GM19324 (cell line): ENCODE data around the gene HEXD.

Source experiments
- ATAC-seq: cut with Tn5 transposase; IDR thresholded peaks from one replicate; pipeline ENCODE4 v1.9.1; 2021; ENCODE audit warnings: mild to moderate bottlenecking, moderate library complexity; ENCODE audit not compliant: unreplicated experiment, low FRiP score

HEXD gene

DNA sequence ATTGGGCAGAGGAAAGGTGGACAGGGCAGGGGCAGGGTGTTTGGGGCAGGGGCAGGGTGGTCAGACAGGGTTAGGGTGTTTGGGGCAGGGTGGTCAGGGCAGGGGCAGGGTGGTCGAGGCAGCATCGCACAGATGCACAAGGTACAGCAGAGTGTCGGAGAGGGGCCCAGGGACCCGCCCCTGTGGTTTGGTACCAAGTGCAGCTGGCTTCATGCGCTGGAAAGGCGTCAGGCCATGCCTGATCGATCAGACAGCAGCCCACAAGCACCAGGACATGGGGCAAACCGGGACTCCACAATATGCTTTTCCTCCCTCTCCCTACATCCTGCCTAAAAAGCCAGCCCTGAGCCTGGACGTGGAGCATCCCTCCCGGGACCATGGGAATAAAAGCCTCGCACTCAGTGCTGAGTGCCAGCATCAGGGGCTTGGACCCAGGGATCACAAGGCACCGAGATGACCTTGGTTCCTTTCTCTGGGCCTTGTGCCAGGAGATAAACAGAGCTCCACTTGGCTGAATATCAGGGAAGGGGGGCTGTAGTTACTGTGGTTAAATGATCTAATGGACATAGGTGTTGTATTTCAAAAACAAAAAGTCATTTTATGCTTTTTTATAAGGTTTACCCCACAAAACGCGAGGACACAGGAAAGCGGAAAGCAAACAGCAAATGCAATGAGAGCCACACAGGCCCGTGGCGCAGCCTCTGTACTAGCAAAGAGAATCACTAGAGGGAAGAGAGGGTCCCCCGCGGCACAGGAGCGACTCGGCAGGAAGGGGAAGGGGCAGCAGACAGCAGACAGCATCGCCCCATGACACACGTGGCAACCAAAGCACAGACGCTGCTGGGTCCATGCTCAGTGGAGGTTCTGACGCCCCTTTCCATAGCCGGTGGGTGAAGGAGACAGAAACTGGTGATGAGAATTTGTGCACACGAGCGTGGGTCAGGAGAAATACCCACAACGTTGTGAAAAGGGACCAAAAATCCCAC lies 5.3 kb upstream of the HEXD start:
- no peak for ATAC-seq

DNA sequence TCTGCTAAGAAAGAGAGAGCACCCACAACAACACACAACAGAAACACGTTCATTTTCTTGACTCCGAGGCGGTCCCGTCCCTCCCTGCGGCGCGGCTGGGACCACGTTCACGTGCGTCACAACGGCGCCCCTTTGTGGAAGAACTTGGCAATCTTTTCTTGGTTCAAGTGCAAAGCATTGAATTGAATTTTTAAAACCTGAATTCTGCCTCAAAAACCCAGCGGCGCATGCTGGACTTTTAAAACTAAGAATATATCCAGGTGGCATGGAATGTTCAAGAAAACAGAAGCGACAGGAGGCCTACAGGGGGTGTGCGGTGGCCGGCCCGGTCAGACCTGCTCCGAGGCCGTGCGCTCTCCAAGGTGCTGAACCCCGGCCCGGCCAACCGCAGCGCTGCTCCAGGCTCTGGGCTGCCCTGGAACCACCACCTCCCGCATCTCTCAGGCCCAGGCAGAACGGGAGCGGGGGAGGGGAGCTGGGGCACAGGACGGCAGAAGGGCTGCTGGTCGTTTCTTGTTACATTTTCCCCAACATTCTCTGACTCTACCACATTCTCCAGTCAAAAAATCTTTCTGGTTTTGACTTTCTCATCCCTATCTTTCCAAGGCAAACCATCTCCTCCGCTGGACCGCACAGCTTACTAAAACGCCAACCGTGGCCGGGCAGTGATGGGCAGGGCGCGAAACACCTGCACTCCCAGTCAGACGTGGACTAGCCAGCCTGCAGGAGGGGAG lies 3.4 kb upstream of the HEXD start:
- ATAC-seq: no peak

DNA sequence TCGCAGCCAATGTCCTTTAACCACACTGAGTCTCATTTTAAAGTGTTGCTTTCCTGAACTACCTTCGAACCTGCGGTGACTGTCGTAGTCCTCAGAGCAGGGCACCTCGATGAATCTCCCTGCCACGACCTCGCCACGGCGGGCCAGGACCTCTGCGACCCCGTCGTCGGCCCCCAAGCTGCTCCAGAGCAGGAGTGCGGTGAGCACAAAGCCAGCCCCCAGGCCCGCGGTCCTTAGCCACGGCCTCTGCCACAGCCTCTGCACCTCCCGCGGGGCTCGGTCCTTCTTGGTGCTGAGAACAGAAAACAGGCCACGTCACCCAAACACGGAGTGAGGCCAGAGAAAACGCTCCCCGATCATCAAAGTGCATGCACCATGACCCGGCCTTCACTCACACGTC lies 2.8 kb upstream of the HEXD start:
- ATAC-seq: no peak

DNA sequence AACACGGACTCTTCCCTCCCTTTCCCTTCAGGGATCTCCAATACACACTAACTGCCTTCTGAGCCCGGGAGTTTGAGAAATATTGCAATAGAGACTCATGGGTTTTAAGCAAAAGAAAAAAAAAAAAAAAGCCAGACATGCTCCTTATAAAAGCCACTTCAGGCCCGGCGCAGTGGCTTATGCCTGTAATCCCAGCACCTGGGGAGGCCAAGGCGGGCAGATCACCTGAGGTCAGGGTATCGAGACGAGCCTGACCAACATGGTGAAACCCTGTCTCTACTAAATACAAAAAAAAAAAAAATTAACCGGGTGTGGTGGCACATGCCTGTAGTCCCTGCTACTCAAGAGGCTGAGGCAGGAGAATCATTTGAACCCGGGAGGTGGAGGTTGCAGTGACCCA lies 2.4 kb upstream of the HEXD start:
- no peak for ATAC-seq

DNA sequence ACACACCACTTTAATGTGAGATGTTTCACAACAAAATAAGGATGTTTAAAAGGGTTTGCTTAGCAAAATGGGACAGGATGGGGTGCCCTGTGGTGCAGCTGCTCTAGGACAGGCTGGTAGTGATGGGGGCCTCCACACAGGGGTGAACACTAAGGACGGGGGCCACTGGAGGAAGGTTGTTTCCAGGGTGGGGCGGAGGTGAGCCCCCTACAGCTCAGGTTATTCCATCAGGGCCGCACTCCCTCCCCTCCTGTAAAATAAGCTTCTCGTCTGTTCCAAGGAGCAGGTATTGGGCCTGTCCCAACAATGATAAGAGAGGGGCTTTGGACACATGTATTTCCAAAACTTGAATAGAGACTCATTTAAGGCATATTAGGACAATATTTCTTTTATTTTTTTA lies 1.9 kb upstream of the HEXD start:
- ATAC-seq: no peak

DNA sequence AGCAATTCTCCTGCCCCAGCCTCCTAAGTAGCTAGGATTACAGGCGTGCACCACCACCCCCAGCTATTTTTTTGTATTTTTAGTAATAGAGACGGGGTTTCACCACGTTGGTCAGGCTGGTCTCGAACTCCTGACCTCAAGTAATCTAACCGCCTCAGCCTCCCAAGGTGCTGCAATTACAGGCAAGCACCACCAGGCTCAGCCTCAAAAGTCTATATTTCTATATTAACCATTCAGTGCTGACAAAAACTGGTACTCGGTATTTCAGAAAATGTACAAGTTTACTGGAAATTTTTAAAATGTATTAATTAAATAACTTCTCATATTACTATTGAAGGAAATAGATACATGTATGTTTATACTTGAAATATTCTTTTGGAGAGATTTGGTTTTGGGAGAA lies 1.4 kb upstream of the HEXD start:
- no peak for ATAC-seq

DNA sequence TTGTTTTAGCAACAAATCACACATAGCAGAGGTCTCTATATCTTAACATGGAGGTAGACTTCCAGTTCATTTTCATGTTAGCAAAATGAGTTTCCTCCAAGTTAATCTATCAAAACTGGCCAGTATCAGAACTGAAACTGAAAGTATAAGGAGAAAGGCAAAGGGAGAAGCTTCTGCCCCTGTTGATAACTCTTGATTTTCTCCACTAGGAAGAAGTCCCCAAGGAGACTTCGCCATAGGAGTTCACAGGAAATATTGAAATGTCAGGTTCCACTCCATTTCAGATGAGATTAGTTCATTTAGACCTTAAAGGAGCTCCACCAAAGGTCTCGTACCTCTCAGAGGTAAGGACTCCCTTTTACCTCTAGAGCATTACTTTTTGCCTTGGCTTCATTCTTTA lies 1.4 kb downstream of the HEXD start:
- ATAC-seq: no peak

DNA sequence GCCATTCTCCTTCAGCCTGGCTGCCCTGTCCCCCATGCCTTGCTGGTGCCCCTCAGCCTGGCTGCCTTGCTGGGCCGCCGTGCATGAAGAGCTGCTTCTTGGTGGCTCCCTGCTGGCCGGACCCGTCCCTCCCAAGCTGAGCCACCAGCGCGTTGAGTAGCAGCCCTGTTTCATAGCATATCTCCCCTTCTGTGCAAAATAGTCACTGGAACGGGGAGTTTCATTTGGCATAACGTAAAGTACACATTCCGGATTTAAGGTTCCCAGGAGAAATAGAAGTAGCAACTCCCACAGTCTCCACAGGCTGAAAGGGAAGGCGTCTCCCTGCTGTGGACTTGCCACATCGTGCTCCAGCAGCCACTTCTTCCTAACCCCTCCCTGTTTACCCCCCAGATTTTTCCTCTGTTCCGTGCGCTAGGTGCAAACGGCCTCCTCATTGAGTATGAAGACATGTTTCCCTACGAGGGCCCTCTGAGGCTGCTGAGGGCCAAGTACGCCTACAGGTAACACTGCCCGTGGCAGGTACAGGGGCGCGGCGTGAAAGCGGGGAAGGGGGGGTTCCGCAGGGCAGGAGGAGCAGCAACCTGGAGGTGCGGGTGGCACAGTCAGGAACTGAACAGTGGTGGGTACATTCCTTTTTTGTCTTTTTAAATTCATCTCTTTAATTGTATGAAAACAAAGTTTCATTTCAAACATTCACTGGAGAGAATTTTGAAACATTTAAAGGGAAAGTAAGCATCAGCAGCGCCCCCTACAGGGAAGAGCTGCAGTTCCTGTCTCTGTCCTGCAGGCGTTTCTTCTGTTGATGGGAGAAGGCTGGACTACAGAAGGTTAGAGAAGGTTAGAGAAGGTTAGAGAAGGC lies 6.1 kb downstream of the HEXD start:
- no peak for ATAC-seq

DNA sequence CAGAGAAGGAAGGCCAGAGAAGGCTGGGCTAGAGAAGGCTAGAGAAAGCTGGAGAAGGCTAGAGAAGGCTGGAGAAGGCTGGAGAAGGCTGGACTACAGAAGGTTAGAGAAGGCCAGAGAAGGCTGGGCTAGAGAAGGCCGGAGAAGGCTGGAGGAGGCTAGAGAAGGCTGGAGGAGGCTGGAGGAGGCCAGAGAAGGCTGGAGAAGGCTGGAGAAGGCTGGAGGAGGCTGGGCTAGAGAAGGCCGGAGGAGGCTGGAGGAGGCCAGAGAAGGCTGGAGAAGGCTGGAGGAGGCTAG lies 6.7 kb downstream of the HEXD start:
- no peak for ATAC-seq

DNA sequence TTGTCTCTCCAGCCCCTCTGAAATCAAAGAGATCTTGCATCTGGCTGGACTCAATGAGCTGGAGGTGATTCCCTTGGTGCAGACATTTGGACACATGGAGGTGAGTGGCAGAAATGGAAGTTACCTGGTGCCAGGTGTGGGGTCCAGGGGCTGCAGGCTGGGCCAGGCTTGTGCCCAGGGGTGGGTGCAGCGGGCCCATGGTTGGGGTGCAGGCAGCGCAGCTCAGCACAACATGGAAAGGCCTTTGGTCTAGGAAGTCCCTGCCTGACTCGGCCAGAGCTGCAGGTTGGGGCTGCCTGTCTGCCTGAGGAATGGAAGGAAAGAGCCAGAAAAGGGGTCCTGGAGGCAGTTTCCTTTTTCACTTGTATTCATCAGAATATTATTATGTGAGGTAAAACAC lies 10.4 kb downstream of the HEXD start:
- no peak for ATAC-seq

DNA sequence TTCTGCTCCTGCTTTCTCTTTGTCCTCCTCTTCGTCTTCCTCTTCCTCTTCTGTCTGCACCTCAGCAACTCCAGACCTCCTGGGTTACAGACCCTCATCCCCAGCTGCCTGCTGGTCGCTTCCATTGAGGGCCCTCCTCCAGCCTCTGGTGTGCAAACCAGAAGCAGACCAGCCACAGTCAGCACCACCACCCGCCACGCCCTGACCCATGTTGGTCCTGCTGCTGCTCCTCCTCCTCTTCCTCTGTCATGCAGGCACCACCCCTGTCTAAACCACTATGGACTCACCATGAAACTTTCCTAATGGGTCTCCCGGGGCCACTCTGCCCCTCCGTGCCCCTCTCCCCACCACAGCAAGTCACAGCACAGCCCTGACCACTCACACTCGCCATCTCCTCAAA lies 11.7 kb downstream of the HEXD start:
- ATAC-seq: no peak

DNA sequence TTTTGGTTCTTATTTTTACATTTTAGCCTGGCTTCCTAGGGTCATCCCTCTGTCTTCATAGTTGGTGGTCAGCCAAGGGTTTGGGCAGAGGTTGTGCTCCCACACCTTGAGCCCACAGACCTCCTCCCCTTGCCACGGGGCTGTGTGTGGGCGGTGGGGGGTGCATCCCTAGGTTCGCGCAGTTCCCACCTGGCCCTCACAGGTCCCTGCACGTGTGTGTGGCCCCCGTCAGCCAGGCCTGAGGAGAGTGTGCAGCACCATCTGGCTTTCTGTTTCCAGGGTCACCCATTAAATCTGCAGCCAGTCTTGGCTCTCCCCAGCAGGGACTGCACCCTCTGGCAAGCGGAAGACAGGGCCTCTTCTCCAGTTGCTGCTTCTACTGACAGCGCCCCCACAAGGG lies 13.9 kb downstream of the HEXD start:
- no peak for ATAC-seq

DNA sequence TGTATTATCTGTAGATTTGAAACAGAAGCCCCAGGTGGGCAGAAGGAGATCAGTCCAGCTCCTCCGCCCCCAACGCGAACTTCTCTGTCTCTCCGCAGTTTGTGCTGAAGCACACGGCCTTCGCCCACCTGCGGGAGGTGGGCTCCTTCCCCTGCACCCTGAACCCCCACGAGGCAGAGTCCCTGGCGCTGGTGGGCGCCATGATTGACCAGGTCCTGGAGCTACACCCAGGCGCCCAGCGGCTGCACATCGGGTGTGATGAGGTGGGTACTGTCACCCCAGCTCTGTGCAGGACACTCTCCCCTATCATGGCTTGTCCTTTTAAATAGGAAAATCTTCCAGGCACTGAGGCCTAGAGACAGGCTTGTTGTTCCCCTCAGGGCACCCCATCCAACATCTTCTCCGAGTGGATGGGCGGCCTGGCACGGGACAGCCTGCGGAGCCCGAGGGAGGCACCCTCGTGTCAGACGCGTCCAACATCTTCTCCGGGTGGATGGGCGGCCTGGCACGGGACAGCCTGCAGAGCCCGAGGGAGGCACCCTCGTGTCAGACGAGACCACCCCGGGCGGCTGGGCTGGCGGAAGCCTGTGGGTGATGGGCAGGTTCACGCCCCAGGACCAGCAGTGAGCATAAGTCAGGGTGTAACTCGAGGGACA lies 15.5 kb downstream of the HEXD start:
- ATAC-seq: no peak

DNA sequence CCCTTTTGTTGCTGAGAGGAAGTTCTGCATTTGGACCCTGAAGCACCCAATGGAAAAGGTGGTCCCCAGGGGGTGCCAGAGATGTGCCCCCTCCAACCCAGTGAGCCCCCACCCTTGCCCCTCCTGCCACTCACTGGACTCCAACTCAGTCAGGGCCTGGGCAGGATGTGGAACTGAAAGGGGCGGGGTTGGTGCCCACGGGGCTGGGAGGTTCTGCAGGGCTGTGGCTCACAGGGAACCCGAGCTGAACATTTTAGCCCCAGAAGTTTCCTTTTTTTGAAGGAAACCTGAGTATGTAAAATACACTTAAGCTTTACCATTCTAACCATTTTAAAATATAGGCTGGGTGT lies 16.0 kb downstream of the HEXD start:
- ATAC-seq: no peak

DNA sequence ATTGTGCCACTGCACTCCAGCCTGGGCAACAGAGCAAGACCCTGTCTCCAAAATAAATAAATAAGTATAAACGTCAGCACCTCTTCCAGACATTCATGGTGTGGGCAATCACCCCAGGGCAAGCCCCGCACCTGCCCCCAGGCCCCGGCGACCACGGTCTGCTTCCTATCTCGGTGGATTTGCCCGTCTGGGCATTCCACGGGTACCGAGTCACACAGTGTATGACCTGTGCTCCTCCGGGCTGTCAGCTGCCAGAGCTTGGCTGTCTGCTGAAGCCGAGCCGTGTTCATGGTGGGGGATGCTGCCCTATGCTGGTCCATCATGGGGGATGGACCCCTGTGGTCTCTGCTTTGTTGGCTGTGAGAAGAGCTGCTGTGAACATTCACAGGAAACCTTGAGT lies 17.0 kb downstream of the HEXD start:
- ATAC-seq: no peak

DNA sequence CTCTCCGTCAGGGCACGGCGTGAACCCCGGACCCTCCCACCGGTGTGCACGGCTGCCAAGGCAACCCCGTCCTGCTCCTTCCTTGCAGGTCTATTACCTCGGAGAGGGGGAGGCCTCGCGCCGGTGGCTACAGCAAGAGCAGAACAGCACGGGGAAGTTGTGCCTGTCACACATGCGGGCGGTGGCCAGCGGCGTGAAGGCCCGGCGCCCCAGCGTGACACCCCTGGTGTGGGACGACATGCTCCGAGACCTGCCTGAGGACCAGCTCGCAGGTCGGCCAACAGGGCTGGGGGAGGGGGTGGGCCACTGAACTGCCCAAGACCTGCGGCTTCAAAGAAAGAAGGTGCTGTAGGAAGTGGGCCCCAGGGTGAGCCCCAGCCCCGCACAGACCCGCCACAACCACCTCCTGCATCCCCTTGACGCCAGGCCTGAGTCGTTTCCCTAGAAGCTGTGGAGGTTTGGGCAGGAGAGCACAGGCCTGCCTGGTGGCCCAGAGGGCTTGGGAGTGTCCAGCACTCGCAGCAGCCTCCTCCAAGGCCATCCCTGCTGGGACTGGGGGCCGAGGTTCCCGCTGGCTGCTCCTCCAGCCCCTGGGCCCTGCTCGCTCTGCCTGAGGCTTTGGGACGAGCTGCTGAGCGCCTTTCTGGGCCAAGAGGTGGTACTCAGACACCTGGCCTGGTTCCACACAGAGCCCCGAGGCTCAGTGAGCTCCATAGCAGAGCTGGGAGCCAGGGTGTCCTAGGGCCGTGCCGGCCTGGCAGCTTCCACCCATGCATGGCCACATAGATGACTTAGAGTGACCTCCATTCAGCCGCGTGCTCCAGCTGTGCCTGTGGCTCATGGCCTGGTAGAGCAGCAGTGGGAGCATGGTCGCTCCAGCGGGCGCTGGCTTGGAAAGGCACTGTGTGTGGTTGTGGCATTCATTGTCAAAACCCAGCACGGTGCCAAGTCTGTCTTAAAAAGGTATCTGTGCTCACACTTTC lies 17.7 kb downstream of the HEXD start:
- no peak for ATAC-seq

DNA sequence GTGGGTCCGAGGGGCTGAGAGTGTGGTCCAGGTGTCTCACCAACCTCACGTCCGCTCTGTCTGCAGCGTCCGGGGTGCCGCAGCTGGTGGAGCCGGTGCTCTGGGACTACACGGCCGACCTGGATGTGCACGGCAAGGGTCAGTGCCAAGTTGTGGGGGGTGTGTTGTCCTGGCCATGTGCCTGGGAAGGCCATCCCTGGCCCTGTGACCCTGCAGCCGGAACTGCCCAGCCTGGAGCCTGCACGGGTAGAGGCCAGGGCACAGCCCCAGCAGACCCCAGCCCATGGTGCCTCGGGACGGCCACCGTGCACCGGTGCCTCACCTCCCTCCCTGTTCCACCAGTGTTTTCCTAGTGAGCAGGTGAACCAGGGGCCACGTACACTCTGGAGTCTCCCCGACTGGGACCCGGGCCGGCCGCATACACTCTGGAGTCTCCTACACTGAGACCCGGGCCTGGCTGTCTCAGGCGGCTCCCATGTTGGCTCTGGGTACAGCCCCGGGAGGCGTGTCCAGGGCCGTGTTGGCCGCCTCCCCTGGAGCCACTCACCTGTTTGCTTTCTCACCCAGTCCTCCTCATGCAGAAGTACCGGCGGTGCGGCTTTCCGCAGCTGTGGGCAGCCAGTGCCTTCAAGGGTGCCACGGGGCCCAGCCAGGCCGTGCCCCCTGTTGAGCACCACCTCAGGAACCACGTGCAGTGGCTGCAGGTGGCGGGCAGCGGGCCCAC lies 18.6 kb downstream of the HEXD start:
- ATAC-seq: no peak

DNA sequence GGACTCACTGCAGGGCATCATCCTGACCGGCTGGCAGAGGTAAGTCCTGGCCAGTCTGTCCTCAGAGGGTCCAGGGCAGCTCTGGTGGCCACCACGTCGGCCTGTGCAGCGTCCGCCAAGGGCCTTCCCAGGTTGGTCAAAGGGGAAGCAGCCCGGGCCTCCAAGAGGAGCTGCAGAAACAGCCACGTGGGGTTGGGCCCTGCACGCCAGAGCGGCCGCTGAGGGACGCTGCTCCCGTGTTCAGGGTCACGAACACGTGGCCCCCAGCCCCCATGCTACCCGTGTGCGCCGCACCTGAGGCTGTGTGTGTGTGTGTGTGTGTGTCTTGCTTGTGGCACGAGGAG lies 19.1 kb downstream of the HEXD start:
- ATAC-seq: no peak
